IMR-90 (cell line): ENCODE results near the gene MEPCE.

Experiments used
- CTCF ChIP-seq: conservative IDR thresholded peaks from 2 replicates; pipeline ENCODE4 v1.5.1; 2012; ENCODE audit warnings: mild to moderate bottlenecking, low read depth, low read length, improper control_type of control experiment
- MXI1 ChIP-seq: IDR thresholded peaks from 2 replicates; pipeline ENCODE4 v1.6.1; 2012; ENCODE audit warnings: low read depth, mild to moderate bottlenecking, low read length, moderate library complexity, borderline replicate concordance
- POLR2A ChIP-seq: IDR thresholded peaks from 2 replicates; pipeline ENCODE4 v1.6.1; 2012; ENCODE audit warnings: mild to moderate bottlenecking, low read depth, low read length
- RCOR1 ChIP-seq: IDR thresholded peaks from 2 replicates; pipeline ENCODE4 v1.6.1; 2012; ENCODE audit warnings: mild to moderate bottlenecking, low read length, improper control_type of control experiment; ENCODE audit not compliant: insufficient replicate concordance

GRCh38 chr7:100426516-100426915 is 3.1 kb upstream of the MEPCE start:
- no peak for TF ChIP-seq CTCF
- no peak for TF ChIP-seq POLR2A
- no peak for TF ChIP-seq RCOR1
- no peak for TF ChIP-seq MXI1
